Naive thymus-derived CD4-positive, alpha-beta T cell (primary cell): Measurements from ENCODE around the gene INO80. TPM values are rescaled to one million over a fixed set of nuclear protein-coding genes. Genes with fewer than 3 reads are reported as not detected.

Source experiments
- ATAC-seq: fragments of 150-1000 bp; cut with Tn5 transposase; 2 replicates; pipeline ENCODE4 v1.10.0; 2021; ENCODE audit warnings: mild to moderate bottlenecking, moderate library complexity
- CTCF ChIA-PET: fragments of 350-600 bp; sonication (Branson Sonifier 250); formaldehyde crosslinking; loops from one replicate; lab custom pipeline; 2021; ENCODE audit warnings: antibody characterized with exemption; lab: Charles Lee
- POLR2A ChIA-PET: fragments of 350-600 bp; sonication (Branson Sonifier 250); formaldehyde crosslinking; loops from one replicate; lab custom pipeline; 2021; ENCODE audit warnings: antibody characterized with exemption, inconsistent platforms; lab: Charles Lee
- DNase-seq, 9 donors: peaks; one replicate each; pipeline versions ENCODE4 v3.0.0 to v3.0.0-alpha.2; 2020 to 2022; ENCODE audit warnings: mixed read lengths in 1 of 9
- H3K27ac ChIP-seq: one replicate; pipeline ENCODE4 v1.7.0; 2013; ENCODE audit warnings: mild to moderate bottlenecking, low read depth, low read length, moderate library complexity
- H3K27me3 ChIP-seq, 2 donors: one replicate each; pipeline ENCODE4 v1.7.0; 2013; ENCODE audit warnings: low read length in 2 of 2, mild to moderate bottlenecking in 2 of 2, moderate library complexity in 2 of 2; ENCODE audit not compliant: control insufficient read depth in 2 of 2, insufficient read depth in 2 of 2
- H3K36me3 ChIP-seq, 3 experiments: 1 replicate in 2 of 3; 2 replicates in 1 of 3; pipeline ENCODE4 v1.7.0; 2013; ENCODE audit warnings: low read length in 3 of 3, mild to moderate bottlenecking in 3 of 3, moderate library complexity in 1 of 3; ENCODE audit not compliant: insufficient read depth in 3 of 3, control insufficient read depth in 2 of 3
- H3K4me1 ChIP-seq, 2 donors: one replicate each; pipeline ENCODE4 v1.7.0; 2013; ENCODE audit warnings: low read length in 2 of 2, mild to moderate bottlenecking in 2 of 2, moderate library complexity in 1 of 2; ENCODE audit not compliant: control insufficient read depth in 2 of 2, insufficient read depth in 2 of 2
- H3K4me3 ChIP-seq: 2 replicates; pipeline ENCODE4 v1.7.0; 2013; ENCODE audit warnings: mild to moderate bottlenecking, low read length
- H3K9me3 ChIP-seq, 3 experiments: 1 replicate in 2 of 3; 2 replicates in 1 of 3; pipeline ENCODE4 v1.7.0; 2013; ENCODE audit warnings: low read length in 3 of 3; ENCODE audit not compliant: control insufficient read depth in 2 of 3
- H3K27ac Mint-ChIP-seq, 9 donors: one replicate each; pipeline ENCODE4 v1.8.0; 2020 to 2022; ENCODE audit warnings: mixed read lengths in 9 of 9, mild to moderate bottlenecking in 8 of 9, moderate library complexity in 5 of 9, inconsistent platforms in 2 of 9
- H3K27me3 Mint-ChIP-seq, 5 donors: one replicate each; pipeline ENCODE4 v1.8.0; 2021 to 2022; ENCODE audit warnings: mixed read lengths in 5 of 5, mild to moderate bottlenecking in 1 of 5
- H3K36me3 Mint-ChIP-seq, 5 donors: one replicate each; pipeline ENCODE4 v1.8.0; 2020 to 2022; ENCODE audit warnings: mixed read lengths in 5 of 5, mild to moderate bottlenecking in 3 of 5, inconsistent platforms in 1 of 5
- H3K4me1 Mint-ChIP-seq, 7 donors: one replicate each; pipeline ENCODE4 v1.8.0; 2020 to 2022; ENCODE audit warnings: mixed read lengths in 7 of 7, mild to moderate bottlenecking in 3 of 7, inconsistent platforms in 1 of 7
- H3K4me3 Mint-ChIP-seq, 10 donors: one replicate each; pipeline ENCODE4 v1.8.0; 2020 to 2022; ENCODE audit warnings: mild to moderate bottlenecking in 10 of 10, mixed read lengths in 10 of 10, moderate library complexity in 6 of 10, inconsistent platforms in 2 of 10
- H3K9me3 Mint-ChIP-seq, 11 donors: one replicate each; pipeline ENCODE4 v1.8.0; 2020 to 2022; ENCODE audit warnings: mixed read lengths in 11 of 11, mild to moderate bottlenecking in 4 of 11, inconsistent platforms in 1 of 11, moderate library complexity in 1 of 11
- intact Hi-C, 2 donors: fragments of 100-400 bp; cut with micrococcal nuclease; formaldehyde crosslinking; loops; one replicate each; pipeline ENCODE4 v1.15.1; 2023
- polyA plus RNA-seq, 2 donors: library from polyadenylated mRNA; unstranded; fragments of 300-500 nt; fragmentation: Illumina TruSeq; gene quantifications; one replicate each; pipeline ENCODE4 v1.2.3, GENCODE V29; 2021
- total RNA-seq, 6 experiments: library from RNA in 5 of 6; stranded (reverse) in 5 of 6; gene quantifications; 1 replicate in 5 of 6; 2 replicates in 1 of 6; pipeline ENCODE4 v1.2.3 and lab custom pipeline; 2021 to 2026

Gene INO80
- total and polyA plus RNA-seq, 7 experiments from 2014 or later = 3.8 to 36.5 (median 30.7) TPM

GRCh38 chr15:40931300-40932142 is 184.6 kb downstream of the INO80 start:
- ATAC-seq = no peak
- no peaks in the 10 kb centered on the region for H3K36me3 ChIP-seq
- H3K27ac ChIP-seq = no peak overlapping the region
- no peaks in the 10 kb centered on the region for H3K9me3 ChIP-seq
- H3K4me3 ChIP-seq = no peak overlapping the region
- peaks cover 5 to 41% of the 10 kb centered on the region in 2 donors for H3K27me3 ChIP-seq
- peak overlapping the region in 9 of 10 donors; percentile 34 to 96 (median 78) for H3K4me3 Mint-ChIP-seq
- peaks cover 25 to 46% (median 42%) of the 10 kb centered on the region in 7 donors for H3K4me1 Mint-ChIP-seq
- CTCF ChIA-PET = interaction anchor here (3.5 to 5.2 kb wide), 2 partner anchors 10 to 25 kb away, joined by 21 to 31 read pairs; no protein-coding TSS in a partner anchor
- DNase-seq = no peak
- peak overlapping the region in 2 of 9 donors; percentile 28 to 78 for H3K27ac Mint-ChIP-seq
- intact Hi-C loops = no loop called here
- H3K36me3 Mint-ChIP-seq = peaks cover 0 to 4% (median 0%) of the 10 kb centered on the region in 5 donors
- POLR2A ChIA-PET = interaction anchor here (0.5 to 1.0 kb wide), 3 partner anchors 10 to 132 kb away, joined by 3 to 4 read pairs (median 3); no protein-coding TSS in a partner anchor
- peaks cover 43 to 59% (median 48%) of the 10 kb centered on the region in 5 donors for H3K27me3 Mint-ChIP-seq
- H3K9me3 Mint-ChIP-seq = peaks cover 0 to 2% (median 0%) of the 10 kb centered on the region in 11 donors
- peaks cover 19 to 44% of the 10 kb centered on the region in 2 donors for H3K4me1 ChIP-seq

- CTCF ChIA-PET = interaction anchor here (0.6 to 5.2 kb wide), 3 partner anchors 11 to 360 kb away, joined by 3 to 31 read pairs (median 21); no protein-coding TSS in a partner anchor
- H3K27me3 Mint-ChIP-seq = peaks cover 46 to 65% (median 51%) of the 10 kb centered on the region in 5 donors
- H3K4me3 ChIP-seq = peak overlapping the region; percentile 13
Measured at GRCh38 chr15:40930430-40931299, 185.4 kb downstream of the INO80 start.

GRCh38 chr15:40929660-40930429 is 186.2 kb downstream of the INO80 start:
- ATAC-seq (no peak), DNase-seq (no peak)
- ChIA-PET CTCF (interaction anchor here (0.5 to 5.2 kb wide), 4 partner anchors 9 to 360 kb away, joined by 3 to 31 read pairs (median 12); no protein-coding TSS in a partner anchor), POLR2A (interaction anchor here (0.9 kb wide), 1 partner anchor 13 kb away, joined by 3 read pairs; no protein-coding TSS in a partner anchor)
- H3K36me3 Mint-ChIP-seq = peaks cover 0 to 4% (median 0%) of the 10 kb centered on the region in 5 donors
- H3K36me3 ChIP-seq = no peaks in the 10 kb centered on the region
- no peaks in the 10 kb centered on the region for H3K9me3 ChIP-seq
- intact Hi-C loops = loop anchor here (1.0 to 2.0 kb wide), 3 partner anchors 12 to 25 kb away; partner anchors contain the start of gene CHAC1 (in 1 of the 2)
- peaks cover 0 to 2% (median 0%) of the 10 kb centered on the region in 11 donors for H3K9me3 Mint-ChIP-seq
- peak overlapping the region; percentile 78 to 96 (median 83) for H3K4me3 Mint-ChIP-seq
- peaks cover 5 to 43% of the 10 kb centered on the region in 2 donors for H3K27me3 ChIP-seq
- peaks cover 19 to 54% of the 10 kb centered on the region in 2 donors for H3K4me1 ChIP-seq
- H3K27ac Mint-ChIP-seq = peak overlapping the region in 2 of 9 donors; percentile 32 to 55
- H3K27me3 Mint-ChIP-seq = peaks cover 52 to 73% (median 56%) of the 10 kb centered on the region in 5 donors
- peaks cover 27 to 53% (median 49%) of the 10 kb centered on the region in 7 donors for H3K4me1 Mint-ChIP-seq
- no peak overlapping the region for H3K27ac ChIP-seq
- peak overlapping the region; percentile 68 for H3K4me3 ChIP-seq

More at GRCh38 chr15:40930430-40931299, 185.4 kb downstream of the INO80 start:
- Mint-ChIP-seq H3K9me3 (peaks cover 0 to 2% (median 0%) of the 10 kb centered on the region in 11 donors), H3K36me3 (peaks cover 0 to 4% (median 0%) of the 10 kb centered on the region in 5 donors), H3K4me1 (peaks cover 27 to 50% (median 45%) of the 10 kb centered on the region in 7 donors), H3K27ac (peak overlapping the region in 4 of 9 donors; percentile 28 to 78 (median 44)), H3K4me3 (peak overlapping the region; percentile 68 to 96 (median 83))
- H3K27me3 ChIP-seq = peaks cover 5 to 43% of the 10 kb centered on the region in 2 donors
- DNase-seq (peak in 4 of 9 donors; percentile 33 to 56 (median 40)), ATAC-seq (peak; percentile 48)
- H3K36me3 ChIP-seq = no peaks in the 10 kb centered on the region
- POLR2A ChIA-PET = interaction anchor here (0.5 to 1.0 kb wide), 3 partner anchors 11 to 133 kb away, joined by 3 read pairs; no protein-coding TSS in a partner anchor
- H3K9me3 ChIP-seq = no peaks in the 10 kb centered on the region
- intact Hi-C loops = loop anchor here in 1 of 2 donors (1.0 kb wide), 1 partner anchor 23 kb away; the partner anchor contains the start of gene CHAC1
- H3K4me1 ChIP-seq = peaks cover 19 to 52% of the 10 kb centered on the region in 2 donors
- no peak overlapping the region for H3K27ac ChIP-seq

Other genes starting within 250 kb of the INO80 start
- gene RHOV, start 242.0 kb downstream of the INO80 start, total RNA-seq = under 1 TPM in 1 of 5 experiments, not detected in 4; 0.39 TPM
- not detected for gene RHOV, start 242.0 kb downstream of the INO80 start, polyA plus RNA-seq
- gene VPS18, start 221.8 kb downstream of the INO80 start, total RNA-seq = 10 to 100 TPM; 19.9 to 22.3 (median 20.5) TPM
- gene VPS18, start 221.8 kb downstream of the INO80 start, polyA plus RNA-seq = 10 to 100 TPM; 15.9 to 25.8 TPM
- gene DLL4, start 186.9 kb downstream of the INO80 start, total RNA-seq = not detected
- gene DLL4, start 186.9 kb downstream of the INO80 start, polyA plus RNA-seq = not detected
- 1 to 10 TPM in 3 of 5 experiments, under 1 TPM in 2; 0.24 to 5.7 (median 1.1) TPM for gene CHAC1, start 162.8 kb downstream of the INO80 start, total RNA-seq
- gene CHAC1, start 162.8 kb downstream of the INO80 start, polyA plus RNA-seq = under 1 TPM in 1 of 2 donors, not detected in 1; 0.39 TPM
- gene EXD1, start 114.5 kb upstream of the INO80 start, total RNA-seq = not detected
- gene EXD1, start 114.5 kb upstream of the INO80 start, polyA plus RNA-seq = not detected
- 10 to 100 TPM; 20.2 to 70.6 (median 24.7) TPM for gene CHP1, start 115.0 kb upstream of the INO80 start, total RNA-seq
- 10 to 100 TPM; 11.0 to 12.4 TPM for gene CHP1, start 115.0 kb upstream of the INO80 start, polyA plus RNA-seq
- gene OIP5, start 216.3 kb upstream of the INO80 start, total RNA-seq = 10 to 100 TPM in 1 of 5 experiments, under 1 TPM in 3, not detected in 1; 0.32 to 15.2 (median 0.54) TPM
- gene OIP5, start 216.3 kb upstream of the INO80 start, polyA plus RNA-seq = under 1 TPM in 1 of 2 donors, not detected in 1; 0.83 TPM
- gene NUSAP1, start 216.6 kb upstream of the INO80 start, total RNA-seq = 100 to 1,000 TPM in 1 of 5 experiments, 1 to 10 TPM in 4; 1.3 to 167 (median 3.0) TPM
- gene NUSAP1, start 216.6 kb upstream of the INO80 start, polyA plus RNA-seq = 1 to 10 TPM in 1 of 2 donors, under 1 TPM in 1; 0.86 to 1.1 TPM